ENCODE data around the gene NHS.
"Not testable (repeated sequence)": the region's sequence is repeated elsewhere in the genome, so short reads cannot be mapped to it uniquely, and the experiment has no call there.

Gene NHS

DNA sequence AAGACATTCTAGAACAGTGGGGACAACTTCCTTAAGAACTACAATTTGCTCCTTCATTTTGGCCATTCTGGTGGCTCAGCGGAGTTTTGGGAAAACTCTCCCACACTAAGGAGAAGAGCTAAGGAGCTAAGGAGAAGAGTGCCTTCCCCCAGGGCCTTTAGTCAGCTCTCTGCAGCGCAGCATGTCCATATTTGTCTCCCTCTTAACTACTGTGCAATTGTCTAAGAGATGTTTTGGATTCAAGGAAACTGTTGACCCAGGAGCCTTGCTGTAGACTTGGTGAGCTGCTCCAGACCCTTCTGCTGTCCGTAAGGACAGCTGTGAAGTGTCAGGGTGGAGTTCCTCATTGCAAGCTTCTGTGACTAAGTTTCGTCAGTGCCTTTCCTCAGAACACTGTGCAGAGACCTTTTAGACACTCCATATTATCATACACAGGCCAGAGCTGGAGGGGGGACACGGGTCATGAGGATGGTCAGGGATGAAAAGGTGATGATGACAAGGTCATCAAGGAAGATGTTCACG is 179.0 kb downstream of the NHS start:
- DNase-seq, result no peak

DNA sequence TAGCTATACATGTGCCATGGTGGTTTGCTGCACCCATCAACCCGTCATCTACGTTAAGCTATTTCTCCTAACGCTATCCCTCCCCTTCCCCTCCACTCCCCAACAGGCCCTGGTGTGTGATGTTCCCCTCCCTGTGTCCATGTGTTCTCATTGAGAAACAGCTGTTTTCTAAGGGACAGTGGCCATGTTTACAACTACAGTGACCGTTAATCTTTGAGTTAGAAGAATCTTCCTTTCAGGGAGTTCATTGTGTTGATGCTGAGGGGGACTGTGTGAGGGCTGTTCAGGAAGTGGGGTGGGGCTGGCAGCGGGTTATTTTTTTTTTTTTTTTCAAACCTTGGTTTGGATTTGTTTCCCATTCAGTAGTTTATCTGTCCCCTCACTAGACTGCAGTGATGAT is 179.9 kb downstream of the NHS start:
- DNase-seq, result no peak

DNA sequence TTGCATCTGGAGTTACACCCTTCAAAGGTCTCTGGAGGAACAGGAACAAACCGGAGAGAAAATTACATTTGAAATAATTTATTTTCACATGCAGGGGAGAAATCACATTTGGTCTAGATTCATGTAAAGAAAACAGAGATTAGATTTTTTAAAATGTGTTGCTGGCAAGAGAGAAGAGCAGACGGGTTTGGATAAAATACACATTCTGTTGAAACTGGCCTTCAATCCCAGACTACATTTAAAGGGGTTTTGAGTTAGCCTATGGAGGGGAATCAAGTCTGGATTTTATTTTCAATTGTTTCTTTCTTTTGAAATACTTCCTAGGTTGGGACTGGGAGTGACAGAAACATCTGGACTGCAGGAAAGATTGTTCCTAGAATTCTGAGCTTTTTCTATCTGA is 180.8 kb downstream of the NHS start:
- no peak for DNase-seq

DNA sequence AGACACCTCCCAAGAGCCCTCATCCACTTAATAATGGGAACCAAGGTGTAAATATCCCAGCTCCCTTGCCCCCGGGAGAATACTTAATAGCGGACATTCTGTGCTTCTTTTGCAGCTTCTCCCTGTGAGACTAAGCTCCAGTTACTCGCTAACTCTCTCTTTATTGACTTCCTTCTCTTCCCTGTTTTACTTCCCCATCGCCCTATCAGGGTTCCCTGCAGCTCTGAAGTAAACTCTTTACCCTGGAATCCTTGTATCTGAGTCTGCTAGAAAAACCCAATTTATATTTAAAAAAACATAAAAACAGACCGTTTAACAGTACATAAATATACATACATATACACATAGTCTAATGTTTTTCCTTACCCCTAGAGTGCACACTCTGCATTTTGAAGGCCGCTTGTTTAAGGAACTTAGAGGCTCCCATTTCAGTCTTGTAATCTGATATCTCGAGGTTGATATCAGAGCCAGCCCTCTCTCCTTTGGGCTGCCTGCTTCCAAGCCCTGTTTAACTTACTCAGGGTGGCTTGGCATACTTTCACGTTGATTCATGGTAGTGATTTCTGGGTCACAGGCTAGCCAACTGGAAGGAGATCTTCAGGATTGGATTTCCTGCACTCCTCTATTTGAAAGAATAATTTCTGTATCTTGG is 184.9 kb downstream of the NHS start:
- DNase-seq, result no peak

DNA sequence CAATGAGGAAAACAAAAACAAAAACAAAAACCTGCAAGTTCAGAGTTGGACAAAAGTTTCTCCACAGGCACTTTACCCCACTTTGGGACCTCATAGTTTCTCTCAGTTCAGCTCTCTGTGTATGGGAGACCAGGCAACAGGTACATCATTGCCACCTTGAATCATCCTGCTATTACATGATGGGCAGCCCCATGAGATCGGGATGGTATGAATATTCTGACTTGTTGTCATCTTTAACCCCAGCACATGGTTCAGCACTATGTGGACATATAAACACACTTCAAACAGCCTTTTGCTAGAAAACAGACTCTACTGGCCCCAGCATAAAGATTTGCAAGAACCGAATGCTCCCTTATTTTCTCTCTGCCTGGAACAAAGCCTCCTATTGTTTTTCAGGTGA is 185.4 kb downstream of the NHS start:
- no peak for DNase-seq

DNA sequence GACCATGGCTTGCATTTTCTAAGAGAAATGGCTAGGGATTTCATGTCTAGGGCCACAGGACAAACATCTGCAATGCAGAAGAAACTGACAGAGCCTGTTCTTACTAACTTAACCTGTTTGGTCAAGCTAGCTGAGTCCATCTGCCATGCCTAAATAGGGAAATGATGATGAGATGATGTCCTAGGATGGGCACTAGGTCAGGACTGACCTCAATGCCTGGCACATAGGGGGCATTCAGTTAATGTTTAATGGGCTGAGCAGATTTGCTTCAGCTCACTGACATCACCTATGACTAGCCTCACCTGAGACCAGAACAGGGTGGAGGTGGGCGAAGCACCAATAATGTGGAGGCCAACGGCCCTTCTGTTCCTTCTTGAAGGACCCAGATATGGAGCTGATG is 188.1 kb downstream of the NHS start:
- no peak for DNase-seq

DNA sequence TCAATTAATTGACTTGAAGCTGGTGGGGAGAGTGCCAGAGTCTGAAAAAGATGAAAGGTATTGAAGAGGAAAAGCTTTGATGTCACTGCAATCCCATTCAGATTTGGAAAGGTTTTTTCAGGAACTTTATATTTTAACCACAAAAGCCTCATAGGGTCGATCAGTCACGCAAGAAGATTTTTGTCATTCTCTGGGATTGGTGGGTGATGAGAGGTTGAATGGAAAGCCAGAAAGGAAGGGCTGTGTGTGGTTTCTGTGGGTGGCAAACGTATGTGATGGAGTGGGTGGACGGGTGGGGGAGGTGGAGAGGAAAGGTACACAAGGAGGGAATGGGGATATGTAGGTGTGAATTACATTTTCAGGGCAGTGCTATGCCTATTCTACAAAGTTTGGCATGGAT is 188.5 kb downstream of the NHS start:
- no peak for DNase-seq

DNA sequence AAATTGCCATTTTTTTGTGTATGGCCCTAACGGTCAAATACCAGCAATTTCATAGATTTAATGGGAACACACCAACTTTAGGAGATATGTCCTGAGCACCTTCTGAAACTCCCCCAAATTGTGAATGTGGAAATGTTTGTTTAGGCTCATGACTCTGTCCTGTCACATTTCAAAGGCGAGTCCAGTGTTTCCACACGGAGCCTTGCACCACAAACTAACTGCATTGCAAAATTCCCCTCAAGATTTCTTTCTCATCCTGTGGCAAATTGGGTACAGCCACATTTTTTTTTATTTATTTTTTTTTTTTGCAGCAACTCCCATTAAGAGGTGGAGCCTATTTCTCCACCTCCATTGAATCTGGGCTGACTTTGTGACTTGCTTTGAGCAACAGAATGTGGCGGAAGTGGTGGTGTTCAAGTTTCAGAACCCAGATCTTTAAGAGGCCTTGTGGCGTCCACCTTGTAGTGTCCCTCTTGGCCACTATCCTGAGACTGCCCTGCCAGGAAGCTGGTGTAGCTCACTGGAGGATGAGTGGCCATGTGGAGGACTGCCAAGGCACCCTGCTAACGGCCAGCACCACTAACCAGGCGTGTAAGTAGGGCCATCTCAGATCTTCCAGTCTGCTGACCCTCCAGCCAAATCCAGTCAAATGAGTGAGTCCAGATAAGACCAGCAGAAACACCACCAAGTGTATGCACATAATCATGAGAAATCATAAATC is 189.8 kb downstream of the NHS start:
- DNase-seq, result no peak

DNA sequence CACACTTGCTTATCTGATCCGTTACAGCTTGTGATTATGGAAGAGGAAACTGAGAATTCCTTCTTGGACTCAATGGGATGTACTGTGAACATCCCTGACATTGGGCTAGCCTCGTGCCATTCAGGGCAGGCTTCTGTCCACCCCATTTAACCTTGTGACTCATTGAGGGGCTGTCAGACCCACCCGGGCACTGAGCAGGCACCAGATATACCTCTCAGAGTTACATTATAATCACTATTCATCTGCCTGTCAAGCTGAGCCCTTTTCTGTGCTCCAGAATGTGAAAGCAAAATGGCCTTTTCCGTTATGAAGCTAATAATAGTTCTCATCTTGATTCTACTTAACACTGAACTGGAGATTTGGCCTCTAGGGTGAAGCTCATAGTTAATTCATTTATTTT is 191.7 kb downstream of the NHS start:
- DNase-seq, result no peak

DNA sequence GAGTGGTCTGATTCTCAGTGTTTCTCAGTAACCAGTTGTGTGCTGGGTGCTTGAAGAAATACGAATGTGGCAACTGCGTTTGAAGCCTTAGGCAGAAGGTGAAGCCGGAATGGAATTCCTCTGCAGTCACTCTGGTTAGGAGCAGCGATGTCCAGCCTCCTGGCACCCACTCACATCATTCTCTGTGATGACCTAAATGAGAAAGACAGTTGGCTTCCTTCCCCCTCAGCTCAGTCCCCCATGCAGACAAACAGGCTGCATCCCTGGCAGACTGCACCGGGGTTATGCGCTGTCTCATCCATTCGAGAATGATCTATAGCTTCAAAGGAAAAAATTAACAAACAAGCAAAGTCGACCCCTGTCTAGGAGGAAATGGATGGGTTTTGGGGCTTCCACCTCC is 192.2 kb downstream of the NHS start:
- no peak for DNase-seq

DNA sequence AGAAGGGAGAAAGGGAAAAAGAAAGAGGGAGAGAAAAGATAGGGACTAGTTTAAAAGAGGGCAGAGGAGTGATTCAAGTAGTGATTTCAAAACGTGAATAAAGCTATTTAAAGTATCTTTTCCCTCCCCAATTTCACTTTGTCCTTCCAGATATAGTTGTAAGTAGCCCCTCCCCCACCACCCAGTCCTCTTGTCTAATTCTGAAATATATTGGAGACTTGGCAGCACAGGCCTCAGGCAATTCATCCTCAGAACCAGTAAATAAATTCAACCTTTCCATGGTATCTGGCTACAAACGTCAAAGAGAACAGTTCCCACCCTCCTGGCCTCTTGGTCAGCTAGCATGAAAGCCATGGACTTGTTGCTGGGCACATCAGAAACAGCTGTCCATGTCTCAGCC is 192.8 kb downstream of the NHS start:
- DNase-seq, result no peak

DNA sequence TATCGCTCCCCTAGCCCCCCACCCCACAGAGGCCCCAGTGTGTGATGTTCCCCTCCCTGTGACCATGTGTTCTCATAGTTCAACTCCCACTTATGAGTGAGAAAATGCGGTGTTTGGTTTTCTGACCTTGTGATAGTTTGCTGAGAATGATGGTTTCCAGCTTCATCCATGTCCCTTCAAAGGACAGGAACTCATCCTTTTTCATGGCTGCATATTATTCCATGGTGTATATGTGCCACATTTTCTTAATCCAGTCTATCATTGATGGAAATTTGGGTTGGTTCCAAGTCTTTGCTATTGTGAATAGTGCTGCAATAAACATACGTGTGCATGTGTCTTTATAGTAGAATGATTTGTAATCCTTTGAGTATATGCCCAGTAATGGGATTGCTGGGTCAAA is 193.8 kb downstream of the NHS start:
- not testable (repeated sequence) for DNase-seq

DNA sequence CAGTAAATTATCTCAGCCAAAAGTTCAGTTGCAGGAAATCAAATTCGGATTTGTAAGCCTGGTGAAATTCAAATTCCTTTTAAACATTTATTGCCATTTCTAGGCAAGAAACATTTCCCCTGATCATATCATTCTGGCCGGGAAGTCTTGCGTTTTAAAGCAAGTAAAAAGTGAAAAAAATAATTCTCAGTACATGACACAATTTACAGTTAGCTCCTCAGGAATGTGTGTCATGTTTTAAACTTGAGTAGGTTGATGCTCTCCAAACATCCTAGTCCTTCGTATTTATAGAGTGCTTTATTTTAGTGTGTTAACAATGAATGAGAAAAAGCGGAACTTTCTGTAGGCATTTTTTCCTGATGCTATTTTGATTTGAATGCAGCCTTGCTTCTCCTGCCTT is 204.0 kb downstream of the NHS start:
- no peak for DNase-seq

DNA sequence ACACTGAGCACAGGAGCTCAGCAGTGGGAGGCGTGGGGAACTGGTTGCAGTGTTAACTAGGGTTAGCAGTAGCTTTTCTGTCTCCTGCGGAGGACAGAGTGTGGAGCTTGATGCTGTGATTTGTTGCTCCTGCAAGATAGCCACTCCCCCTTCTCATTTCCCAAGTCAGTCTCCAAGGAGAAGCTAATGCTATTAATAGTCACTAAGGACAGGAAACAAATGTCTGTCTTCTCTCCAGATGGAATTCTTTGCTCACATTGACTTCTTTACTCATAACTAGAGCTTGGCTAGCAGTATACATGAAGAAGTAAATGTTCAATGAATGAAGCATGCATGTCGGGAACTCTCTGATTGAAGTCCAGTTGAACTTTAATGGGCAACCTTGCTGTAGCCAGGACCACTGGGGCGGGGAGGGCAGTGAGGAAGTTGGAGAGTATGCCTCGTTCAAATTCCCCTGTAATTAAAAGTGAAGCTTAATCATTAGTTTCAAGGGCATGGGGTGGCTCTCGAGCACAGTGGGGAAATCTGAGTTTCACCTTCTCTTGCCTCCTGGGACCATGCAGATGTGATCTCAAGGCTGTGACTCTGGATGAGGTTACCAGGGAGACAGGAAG is 205.6 kb downstream of the NHS start:
- no peak for DNase-seq

DNA sequence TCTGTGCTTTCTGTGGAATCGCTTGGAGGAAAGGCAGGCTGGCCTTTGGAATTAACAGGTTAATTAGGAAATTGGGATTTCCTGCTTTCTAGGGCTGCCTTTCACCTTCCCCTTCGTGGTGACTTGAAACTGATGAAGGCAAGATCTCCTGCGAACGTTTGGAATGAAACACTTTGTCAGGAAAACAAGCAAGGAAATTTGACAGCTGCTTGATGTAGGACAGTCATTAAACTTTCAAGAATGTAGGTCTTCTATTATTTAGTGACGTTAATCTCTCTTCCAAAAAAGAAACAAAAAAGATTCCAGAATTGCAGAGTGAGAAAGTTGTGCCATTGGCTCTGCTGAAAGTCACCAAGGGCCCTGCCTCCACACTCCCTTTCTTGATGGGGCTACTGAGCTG is 206.6 kb downstream of the NHS start:
- DNase-seq, result no peak

DNA sequence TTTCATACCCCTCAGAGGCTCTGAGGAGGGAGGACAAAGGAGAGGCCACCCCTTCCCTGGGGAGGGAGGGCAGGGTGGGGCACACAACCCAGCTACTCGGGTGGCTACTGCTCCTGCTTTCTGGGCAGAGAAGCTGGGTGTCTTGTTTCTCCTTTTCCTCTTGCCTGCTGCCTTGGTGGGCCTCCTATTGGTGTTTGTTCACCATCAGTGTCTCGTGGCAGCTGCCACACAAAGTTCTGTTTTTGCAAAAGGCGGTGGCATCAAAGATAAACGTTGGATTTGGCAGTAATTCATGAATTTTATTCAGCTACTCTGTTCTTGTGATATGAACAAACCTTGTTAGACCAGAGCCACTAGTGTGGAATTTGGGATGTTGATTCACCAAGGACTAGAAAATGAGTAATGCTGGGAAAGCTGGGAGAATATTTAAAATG is 209.3 kb downstream of the NHS start:
- no peak for DNase-seq

DNA sequence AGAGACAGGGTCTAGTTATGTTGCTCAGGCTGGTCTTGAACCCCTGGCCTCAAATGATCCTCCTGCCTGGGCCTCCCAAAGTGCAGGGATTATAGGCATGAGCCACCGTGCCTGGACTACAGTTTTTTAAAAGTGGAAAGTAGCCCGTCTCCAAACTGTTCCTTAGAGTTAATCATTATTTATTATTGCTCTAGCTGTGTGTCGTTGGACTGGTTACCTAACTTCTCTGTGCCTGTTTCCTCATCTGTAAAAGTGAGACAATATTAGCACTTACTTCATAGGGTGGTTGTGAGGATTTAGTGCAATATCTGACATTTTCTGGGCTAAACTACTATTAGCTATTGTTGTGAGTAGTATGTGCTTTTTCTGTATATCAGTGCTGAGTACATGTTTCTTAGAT is 210.0 kb downstream of the NHS start:
- no peak for DNase-seq

DNA sequence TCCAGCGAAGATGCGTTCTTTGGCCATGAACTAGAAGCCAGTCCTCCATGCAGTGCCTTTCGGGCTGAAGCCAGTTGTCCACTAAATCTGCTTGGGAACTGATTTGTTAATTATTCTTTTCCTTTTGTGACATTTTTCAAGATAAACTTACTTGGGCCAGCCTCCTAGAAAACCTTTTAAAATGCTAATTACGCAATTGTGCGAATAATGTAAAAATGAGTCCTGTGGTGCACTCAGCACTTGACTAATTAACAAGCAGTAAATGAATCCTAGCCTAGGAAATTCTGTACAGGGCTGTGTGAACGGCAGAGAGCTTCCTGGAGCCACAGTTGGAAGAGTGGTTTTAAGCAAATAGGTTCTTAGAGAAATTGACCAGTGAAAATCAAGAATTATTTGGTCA is 212.4 kb downstream of the NHS start:
- no peak for DNase-seq

DNA sequence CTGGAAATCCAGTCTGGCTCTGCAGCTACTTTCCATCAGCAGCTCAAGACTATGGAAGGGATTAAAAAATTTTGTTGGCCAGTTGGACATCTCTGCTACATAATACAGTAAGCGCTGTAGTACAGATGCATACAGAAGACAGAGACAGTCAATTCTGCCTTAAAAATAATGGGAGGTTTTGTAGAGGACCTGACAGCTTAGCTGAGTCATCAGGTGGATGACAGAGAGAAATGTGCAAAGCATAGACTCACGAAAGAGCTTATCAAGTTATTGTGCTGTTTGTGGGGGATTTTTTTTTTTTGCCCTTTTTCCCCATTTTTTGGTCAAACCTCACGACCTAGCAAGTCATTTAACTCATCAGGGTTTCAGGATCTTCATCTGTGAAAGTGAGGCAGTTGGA is 213.3 kb downstream of the NHS start:
- no peak for DNase-seq

DNA sequence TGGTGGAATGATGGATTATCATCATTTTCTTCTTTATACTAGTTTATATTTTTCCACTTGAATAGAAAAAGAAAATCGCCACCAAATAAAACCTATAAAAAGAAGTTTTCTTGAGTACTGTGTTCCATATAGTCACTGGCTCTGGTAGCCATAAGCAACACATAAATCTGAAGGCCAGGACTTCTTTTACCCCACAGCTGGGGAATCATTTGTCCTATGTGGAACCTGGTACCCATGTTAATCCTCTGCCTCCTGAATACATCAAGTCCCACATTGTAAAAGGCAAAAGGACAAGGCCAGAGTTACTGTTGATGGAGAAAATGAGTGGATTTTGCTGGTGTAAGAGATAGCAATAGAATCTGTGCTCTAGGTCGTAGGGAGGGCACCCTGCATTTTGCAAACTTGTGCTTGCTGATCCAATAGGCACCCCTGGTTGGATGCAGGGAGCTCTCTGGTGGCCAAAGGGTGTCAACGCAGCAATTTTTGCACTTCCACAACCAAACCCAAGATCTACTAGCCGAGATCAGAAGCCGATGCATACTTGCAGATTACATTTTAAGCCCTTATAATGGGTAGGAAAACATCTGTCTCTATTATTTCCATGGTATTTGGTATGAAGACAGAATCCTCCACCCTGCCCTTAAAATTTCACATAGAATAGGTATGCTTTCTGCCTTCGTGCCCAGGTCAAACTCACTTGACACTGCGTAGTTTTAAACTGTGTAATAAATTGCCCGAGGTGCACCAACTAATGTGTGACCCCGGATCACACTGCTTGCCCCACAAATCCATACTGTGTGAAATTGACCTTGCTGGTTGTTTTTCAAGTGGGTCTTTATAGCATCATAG is 216.1 kb downstream of the NHS start:
- DNase-seq, result no peak

DNA sequence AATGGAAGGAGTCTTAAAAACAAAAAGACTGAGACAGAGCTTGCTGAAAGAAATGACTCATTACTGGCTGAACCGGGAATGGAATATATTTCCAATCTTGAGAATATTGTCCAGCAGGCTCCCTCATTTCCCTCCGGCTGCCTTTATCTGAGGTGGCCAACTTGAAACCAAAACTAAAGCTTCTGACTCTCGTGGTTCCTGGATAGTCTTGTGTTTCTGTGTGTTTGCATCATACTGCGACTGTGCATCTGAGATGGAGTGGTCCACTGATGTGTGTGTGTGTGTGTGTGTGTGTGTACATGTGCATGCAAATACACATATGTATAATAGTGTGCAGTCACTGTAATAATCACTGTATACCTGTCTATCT is 216.7 kb downstream of the NHS start:
- no peak for DNase-seq

DNA sequence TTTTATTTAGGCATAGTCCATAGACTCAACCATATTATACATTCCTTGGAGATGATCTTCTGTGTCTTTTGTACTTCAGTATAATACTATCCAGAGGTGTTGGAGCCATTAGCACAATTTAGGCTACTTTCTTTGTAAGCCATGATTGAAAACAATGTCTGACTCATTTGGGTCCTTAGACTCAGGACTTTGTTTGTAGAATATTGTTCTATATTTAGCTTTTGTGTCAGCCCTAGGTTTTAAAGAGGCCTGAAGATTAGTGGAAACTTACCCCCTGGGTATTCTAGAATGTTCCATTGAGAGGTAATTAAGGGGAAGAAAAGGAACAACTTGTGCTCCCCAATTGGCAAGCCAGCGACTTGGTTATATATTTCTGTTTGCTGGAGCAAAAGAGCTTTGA is 217.1 kb downstream of the NHS start:
- no peak for DNase-seq

DNA sequence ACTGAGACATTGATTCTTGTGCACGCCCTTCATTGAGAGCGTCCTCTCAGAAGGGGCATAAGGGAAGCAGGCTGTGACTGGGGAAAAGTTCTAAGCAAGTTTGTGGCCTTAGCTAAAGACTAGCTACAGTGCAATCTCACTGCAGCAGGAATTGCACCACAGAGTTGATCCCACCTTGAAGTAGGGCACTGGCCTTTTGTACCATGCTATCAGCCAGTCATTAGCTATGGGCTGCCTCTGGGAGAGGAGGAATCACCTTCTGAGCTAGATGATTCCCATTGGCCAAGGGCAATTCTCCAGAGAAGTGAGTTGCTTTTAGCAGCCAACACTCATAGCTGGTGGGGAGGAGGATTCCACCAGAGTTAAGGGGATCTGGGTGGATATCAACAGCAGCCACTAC is 219.7 kb downstream of the NHS start:
- DNase-seq, result no peak

All from T-helper 9 cell (primary cell).